GM21619 (cell line): ENCODE measurements around the gene CAMK1.

Experiments
- ATAC-seq: cut with Tn5 transposase; IDR thresholded peaks from one replicate; pipeline ENCODE4 v1.9.1; 2021; ENCODE audit not compliant: unreplicated experiment

Gene CAMK1

GRCh38 chr3:9769426-9770275, at the start of gene CAMK1:
TSS of gene CAMK1 (minus strand) at chr3:9769947. CDS start at chr3:9767749, 2,198 bp downstream.
- ATAC-seq: peak; percentile 84

DNA sequence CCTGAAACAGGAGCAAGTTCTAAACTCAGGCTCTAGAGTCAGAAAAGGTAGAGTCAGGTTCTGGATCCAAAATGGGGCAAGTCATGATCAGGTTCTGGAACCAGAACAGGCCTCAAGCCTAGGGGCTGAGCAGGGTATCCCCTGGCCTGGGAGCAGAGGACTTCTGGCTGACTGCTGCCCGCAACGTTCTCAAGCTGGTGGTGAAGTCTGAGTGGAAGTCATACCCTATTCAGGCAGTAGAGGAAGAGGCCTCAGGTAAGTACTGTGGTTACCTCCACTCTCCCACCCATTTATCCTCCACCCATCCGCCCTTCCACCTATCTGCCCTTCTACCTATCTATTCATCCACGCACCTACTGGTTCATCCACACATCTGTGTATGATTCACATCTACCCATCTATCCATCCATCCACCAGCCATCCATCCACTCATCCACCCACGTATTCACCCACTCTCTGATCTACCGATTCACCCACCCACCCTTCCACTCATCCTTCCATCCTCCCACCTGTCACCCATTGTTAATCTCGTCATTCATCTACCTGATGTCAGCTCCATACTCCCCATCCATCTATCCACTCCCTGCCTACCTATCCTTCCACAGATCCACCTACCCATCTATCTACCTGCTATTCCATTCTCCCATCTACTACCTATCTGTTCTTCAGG, 49.1 kb upstream of the CAMK1 start:
- ATAC-seq: no peak

GRCh38 chr3:9817436-9817835, 47.7 kb upstream of the CAMK1 start:
- no peak for ATAC-seq

DNA sequence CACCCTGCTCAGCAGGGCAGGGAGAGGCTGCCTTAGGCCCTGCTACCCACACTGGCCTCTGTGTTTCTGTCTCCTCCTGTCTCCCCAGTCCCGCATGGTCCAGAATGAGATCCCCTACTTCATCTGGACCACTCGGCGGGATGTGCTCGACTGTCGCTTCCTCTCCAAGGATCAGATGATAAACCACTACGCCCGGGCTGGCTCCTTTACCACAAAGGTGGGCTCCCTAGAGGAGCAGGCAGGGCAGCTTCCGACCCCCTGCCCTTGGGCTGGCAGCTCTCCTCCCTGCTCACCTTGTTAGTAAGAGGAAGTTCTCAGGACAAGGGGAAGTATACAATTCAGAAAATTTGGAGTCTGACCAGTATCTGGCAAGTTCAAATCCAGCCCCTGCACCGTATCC, 46.2 kb upstream of the CAMK1 start:
- no peak for ATAC-seq

DNA sequence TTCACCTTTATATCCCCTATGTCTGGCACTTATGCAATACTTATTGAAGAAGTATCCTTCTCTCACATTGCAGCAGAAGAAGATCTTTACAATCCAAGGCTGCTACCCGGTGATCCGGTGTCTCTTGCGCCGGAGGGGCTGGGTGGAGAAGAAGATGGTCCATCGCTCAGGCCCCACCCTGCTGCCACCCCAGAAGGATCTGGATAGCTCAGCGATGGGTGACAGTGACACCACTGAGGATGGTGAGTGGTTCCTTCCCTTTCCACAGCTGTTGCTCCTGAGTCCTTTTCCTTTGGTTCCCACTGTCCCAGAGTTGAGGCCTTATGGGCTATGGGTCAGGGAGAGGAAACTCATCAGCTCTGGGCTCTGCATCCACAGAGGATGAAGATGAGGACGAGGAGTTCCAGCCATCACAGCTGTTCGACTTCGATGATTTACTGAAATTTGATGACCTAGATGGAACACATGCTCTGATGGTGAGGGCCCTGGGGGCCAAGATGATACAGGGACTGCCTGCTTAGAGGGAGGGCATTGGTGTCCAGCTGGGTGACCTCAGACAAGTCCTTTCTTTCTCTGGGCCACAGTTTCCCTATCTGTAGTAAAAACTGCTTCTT, 43.2 kb upstream of the CAMK1 start:
- ATAC-seq: no peak

DNA sequence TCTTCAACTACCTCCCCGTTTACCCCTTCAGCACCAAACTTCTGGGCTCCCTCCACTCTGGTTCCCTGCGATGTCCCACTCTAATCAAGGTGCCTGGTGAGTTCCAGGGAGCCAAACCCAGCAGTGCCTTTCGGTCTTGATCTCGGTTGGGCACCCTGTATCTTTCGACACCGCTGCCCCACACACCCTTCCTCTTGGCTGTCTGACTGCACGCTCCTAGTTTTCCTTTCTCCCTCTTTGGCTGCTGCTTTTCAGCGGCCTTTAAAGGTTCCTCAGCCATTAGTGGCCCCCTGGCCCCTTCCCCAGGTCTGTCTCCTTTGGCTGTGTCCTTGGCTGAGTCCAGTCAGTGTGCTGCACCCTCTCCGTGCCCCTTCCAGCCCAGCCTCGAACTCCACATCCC, 41.1 kb upstream of the CAMK1 start:
- ATAC-seq: no peak

DNA sequence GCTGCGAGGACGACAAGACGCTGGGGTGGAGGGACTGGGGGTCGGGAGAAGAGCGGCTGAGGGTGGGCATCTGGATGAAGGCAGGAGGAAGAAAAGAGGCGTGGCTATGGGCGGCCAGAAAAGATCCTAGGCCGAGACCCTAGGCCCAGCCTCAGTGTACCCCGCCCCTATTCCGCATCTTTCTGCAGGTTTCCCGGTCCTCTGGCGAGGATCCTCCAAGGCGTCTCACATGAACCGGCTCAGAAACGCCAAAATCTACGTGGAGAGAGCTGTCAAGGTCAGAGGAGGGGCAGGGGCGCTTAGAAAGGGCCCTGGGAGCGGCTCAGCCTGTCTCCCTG, 40.7 kb upstream of the CAMK1 start:
- ATAC-seq: no peak

DNA sequence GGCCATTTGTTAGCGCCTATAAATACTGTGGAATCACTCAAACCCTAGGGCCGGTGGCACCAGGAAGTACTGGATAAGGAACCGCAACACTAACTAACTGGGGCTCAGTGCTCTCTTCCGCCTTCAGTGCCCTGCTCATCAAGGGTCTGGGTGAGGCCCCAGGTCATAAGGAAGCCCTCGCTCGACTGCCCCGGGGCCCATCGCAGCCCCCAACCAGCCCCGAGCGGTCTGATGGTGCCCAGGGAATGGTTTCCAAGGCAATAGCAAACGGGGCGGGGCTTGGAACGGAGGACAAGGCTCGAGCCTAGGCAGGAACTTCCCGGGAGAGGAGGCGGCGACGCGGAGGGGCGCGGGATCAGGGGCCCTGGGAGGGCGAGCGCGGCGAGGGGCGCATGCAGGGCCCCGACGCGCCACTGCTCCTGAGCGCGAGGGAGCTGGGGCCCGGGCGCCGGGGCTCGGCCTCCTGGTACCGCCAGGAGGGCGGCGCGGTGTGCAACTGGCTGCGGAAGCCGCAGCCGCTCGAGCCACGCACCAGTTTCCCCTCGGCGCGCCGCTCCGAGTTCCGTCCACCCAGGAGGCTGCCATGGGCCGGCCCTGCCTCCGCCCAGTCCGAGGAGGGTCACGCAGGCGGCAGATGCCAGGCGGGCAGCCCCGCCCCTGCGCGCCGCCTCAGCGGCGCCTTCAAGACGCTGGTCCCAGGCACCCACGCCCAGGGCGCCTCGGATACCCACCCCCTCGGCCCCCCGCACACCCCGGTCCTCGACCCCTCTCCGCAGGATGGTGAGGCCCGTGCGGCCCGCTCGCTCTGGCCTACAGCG, 40.1 kb upstream of the CAMK1 start, which contains the start of gene TTLL3:
TSS of gene TTLL3 (plus strand) at position 648 of the 818 bp plus-strand sequence. CDS start 400 bp downstream, outside the sequence.
- ATAC-seq: peak; percentile 48

GRCh38 chr3:9809239-9809614, 39.5 kb upstream of the CAMK1 start:
- ATAC-seq: no peak

GRCh38 chr3:9808345-9809037, 38.7 kb upstream of the CAMK1 start:
- no peak for ATAC-seq

DNA sequence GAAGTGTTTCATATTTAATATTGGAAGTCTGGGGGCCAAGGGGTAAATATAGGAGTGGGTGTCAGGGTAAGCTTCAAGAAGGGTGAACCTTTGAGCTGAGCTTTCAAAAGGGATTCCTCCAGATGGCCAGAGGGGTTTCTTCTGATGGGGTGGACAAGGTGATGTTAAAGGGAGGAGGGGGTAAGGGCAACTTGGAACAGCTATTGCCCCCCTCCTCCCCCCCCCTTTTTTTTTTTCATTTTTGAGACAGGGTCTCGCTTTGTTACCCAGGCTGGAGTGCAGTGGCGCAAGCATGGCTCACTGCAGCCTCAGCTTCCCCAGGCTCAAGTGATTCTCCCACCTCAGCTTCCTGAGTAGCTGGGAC, 38.2 kb upstream of the CAMK1 start:
- no peak for ATAC-seq

GRCh38 chr3:9806688-9807589, 37.2 kb upstream of the CAMK1 start:
- no peak for ATAC-seq

- ATAC-seq: no peak
Observed at GRCh38 chr3:9806137-9806536, 36.4 kb upstream of the CAMK1 start.

GRCh38 chr3:9804996-9805395, 35.2 kb upstream of the CAMK1 start:
- no peak for ATAC-seq

DNA sequence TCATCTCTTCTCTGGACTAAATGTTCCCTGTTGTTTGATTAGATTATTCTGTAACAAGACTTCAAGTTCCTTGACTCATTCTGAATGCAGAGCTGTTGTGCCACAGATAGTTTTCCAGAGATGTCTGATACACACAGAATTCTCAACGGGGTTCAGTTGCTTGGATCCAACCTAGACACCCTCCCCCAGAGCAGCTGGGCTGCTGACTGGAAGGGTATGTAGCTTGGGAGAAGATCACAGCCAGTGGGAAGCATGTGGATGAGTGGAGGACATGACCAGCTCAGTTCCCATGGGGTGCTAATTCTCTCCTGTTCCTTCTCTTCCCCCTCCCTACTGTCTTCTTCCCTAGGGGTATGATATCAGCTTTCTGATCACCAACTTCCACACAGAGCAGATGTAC, 33.7 kb upstream of the CAMK1 start:
- ATAC-seq: no peak

- ATAC-seq: no peak
Observed at GRCh38 chr3:9800529-9800928, 30.8 kb upstream of the CAMK1 start.

- no peak for ATAC-seq
Observed at GRCh38 chr3:9797196-9797945, 27.6 kb upstream of the CAMK1 start.

- ATAC-seq: no peak
Observed at GRCh38 chr3:9795207-9795606, 25.5 kb upstream of the CAMK1 start.

DNA sequence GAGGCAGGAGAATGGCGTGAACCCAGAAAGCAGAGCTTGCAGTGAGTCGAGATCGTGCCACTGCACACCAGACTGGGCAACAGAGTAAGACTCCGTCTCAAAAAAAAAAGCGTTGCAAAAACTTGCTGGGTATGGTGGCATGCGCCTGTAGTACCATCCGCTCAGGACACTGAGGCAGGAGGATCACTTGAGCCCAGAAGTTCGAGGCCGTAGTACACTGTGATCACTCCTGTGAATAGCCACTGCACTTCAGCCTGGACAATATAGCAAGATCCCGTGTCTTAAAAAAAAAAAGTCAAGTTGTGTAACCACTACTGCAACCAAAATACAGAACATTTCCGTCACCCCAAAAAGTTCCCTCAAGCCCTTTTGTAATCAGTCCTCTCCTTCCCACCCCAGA, 24.7 kb upstream of the CAMK1 start:
- no peak for ATAC-seq
